ENCODE measurements around the gene ZNF423. TPM values are rescaled to one million over a fixed set of nuclear protein-coding genes. Genes with fewer than 3 reads are reported as not detected.

The ZNF423 gene
- total and polyA plus RNA-seq, 9 of the 15 experiments (the other 6 are each of a cell fraction or from before 2014, with no cell fraction given) = not detected

- TF ChIP-seq NUFIP1 (IDR thresholded peaks at IDR 0.05; ENCODE audit: partially characterized antibody) (no peak), ETS1 (conservative IDR thresholded peaks at IDR 0.05; ENCODE audit: control insufficient read depth, low read depth, low read length) (no peak), PHF20 (IDR thresholded peaks at IDR 0.05; ENCODE audit: partially characterized antibody) (no peak), SMARCE1 (IDR thresholded peaks at IDR 0.05) (no peak), ZNF224 (CRISPR knock-in tag; IDR thresholded peaks at IDR 0.05) (no peak), ZNF512 (tag; IDR thresholded peaks at IDR 0.05) (no peak), POLR3G (IDR thresholded peaks at IDR 0.05; ENCODE audit: extremely low read depth, insufficient read length, insufficient replicate concordance) (no peak), MAFG (tag; conservative IDR thresholded peaks at IDR 0.05) (no peak), SRSF3 (IDR thresholded peaks at IDR 0.05; ENCODE audit: insufficient read depth, low read length) (no peak), RREB1 (CRISPR knock-in tag; IDR thresholded peaks at IDR 0.05) (no peak), SREBF1 (IDR thresholded peaks at IDR 0.05; ENCODE audit: borderline replicate concordance, low read depth, low read length) (no peak), CBX2 (IDR thresholded peaks at IDR 0.05; ENCODE audit: insufficient read depth, low read length, poor library complexity, severe bottlenecking) (no peak), ARHGAP35 (IDR thresholded peaks at IDR 0.05; ENCODE audit: partially characterized antibody) (no peak)
- Histone ChIP-seq H3K27ac (ENCODE audit: extremely low read depth, low read depth, low read length) (no peak overlapping the region), H3K4me1 (replicated peaks in 1 of 2; ENCODE audit: control insufficient read depth in 2 of 2, insufficient read depth in 2 of 2, low read length in 2 of 2) (no peaks in the 10 kb centered on the region), H3K4me2 (ENCODE audit: insufficient read depth, low read length) (no peak overlapping the region), H3K36me3 (ENCODE audit: control insufficient read depth, insufficient read depth, low read length) (no peaks in the 10 kb centered on the region), H2AFZ (ENCODE audit: low read depth, low read length) (no peak overlapping the region), H3K79me2 (ENCODE audit: control insufficient read depth, insufficient read depth, low read length) (no peaks in the 10 kb centered on the region), H3K9me3 (replicated peaks; ENCODE audit: control insufficient read depth, insufficient read depth, low read depth, low read length) (no peaks in the 10 kb centered on the region), H3K9ac (ENCODE audit: insufficient read depth in 1 of 2, low read depth in 2 of 2, low read length in 2 of 2) (no peak overlapping the region), H3K27me3 (ENCODE audit: control insufficient read depth in 2 of 2, insufficient read depth in 2 of 2, low read length in 2 of 2) (peaks cover 0 to 6% of the 10 kb centered on the region in 2 experiments; a peak in 2 of 5 replicates), H3K4me3 (no peak overlapping the region), H4K20me1 (replicated peaks; ENCODE audit: control insufficient read depth, insufficient read depth, low read length) (no peaks in the 10 kb centered on the region), H3K9me1 (ENCODE audit: control insufficient read depth, insufficient read depth, low read length) (no peaks in the 10 kb centered on the region)
- POLR2A ChIA-PET = no interaction called here
- ATAC-seq (no peak), FAIRE-seq (no peak), DNase-seq (ENCODE audit: extremely low read depth in 1 of 4, low spot score in 3 of 4) (no peak)
- BruUV-seq (replicated peaks) = no TSS peak
- CTCF ChIA-PET (ENCODE audit: low intra/inter-chr PET ratio) = no interaction called here
- intact Hi-C loops (cut with micrococcal nuclease) = no loop called here
- in situ Hi-C loops (cut with MboI) = no loop called here
- WGBS (ENCODE audit: insufficient coverage, low coverage, missing lambda C conversion rate) = 2% methylated on average over 6 of the region's 7 CpGs
Measured at GRCh38 chr16:49629851-49630250, 226.1 kb downstream of the ZNF423 start.
